Ammon's horn (tissue), 1 donor: Measurements from ENCODE around the gene RAB3IL1.

Experiments
- DNase-seq: peaks from one replicate; pipeline ENCODE4 v3.0.0-alpha.2; 2016; ENCODE audit warnings: low spot score

The RAB3IL1 gene

DNA sequence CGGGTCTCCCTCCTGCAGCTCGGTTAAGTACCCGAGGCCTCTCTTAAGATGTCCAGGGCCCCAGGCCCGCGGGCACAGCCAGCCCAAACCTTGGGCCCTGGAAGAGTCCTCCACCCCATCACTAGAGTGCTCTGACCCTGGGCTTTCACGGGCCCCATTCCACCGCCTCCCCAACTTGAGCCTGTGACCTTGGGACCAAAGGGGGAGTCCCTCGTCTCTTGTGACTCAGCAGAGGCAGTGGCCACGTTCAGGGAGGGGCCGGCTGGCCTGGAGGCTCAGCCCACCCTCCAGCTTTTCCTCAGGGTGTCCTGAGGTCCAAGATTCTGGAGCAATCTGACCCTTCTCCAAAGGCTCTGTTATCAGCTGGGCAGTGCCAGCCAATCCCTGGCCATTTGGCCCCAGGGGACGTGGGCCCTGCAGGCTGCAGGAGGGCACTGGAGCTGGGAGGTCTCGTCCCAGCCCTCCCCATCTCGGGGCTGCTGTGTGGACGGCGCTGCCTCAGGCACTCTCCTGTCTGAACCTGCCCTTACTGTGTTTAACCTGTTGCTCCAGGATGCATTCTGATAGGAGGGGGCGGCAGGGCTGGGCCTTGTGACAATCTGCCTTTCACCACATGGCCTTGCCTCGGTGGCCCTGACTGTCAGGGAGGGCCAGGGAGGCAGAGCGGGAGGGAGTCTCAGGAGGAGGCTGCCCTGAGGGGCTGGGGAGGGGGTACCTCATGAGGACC, 51.0 kb downstream of the RAB3IL1 start:
- no peak for DNase-seq

DNA sequence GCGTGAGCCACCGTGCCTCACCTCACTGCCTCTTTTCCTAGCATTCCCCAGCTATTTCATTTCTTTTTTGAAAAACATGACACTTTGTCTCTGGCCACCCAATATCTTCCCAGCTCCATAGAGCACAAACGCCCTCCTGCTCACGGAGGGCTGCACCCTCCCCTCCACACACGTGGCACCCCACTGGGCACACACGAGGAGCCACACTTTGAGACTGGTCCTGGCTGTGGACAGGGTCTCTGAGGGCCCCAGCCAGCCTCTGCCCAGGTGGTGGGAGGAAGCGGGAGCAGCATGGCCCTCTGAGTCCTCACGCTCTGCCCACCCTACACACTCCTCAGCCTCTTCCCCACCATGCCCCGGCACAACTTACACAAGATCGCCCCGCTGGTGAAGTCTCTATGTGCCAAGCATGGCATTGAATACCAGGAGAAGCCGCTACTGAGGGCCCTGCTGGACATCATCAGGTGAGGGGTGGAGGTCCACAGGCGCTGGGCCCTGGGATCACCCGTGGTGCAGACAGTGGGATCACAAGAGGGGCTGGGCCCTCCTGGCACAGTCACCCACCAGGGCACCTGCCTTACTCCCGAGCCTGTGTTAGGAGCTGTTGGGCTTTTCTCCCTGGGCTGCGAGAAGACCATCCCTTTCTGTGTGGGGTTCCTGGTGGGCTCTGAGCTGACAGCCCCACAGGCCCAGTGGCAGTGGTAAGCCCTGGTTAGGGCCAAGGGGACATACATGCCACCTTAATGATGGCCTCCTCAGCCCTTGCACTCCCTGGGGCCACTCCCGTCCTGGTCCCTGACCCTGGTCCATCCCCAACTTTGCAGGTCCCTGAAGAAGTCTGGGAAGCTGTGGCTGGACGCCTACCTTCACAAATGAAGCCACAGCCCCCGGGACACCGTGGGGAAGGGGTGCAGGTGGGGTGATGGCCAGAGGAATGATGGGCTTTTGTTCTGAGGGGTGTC, 52.3 kb downstream of the RAB3IL1 start:
- no peak for DNase-seq

DNA sequence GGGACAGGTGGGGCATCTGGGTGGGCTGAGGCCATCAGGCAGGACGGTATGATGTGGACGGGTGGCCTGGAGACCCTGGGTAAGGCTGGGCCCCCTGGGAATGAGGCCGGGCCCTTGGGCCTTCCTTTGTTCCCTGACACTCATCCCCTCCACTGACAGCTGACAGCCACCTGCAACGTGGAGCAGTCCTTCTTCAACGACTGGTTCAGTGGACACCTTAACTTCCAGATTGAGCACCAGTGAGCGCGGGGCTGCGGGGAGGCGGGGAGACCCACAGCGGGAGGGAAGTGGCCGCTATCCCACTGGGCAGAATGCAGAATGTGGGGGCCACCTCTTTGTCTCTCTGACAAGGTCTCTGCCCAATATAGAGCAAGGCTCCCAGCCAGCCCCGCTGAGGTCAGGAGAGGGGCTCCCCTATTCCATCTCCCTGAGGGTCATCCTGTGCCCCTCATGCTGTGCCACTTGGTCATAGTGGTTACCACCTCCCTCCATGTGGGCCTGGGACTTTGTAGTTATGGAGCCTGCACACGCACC, 53.8 kb downstream of the RAB3IL1 start:
- DNase-seq: no peak

DNA sequence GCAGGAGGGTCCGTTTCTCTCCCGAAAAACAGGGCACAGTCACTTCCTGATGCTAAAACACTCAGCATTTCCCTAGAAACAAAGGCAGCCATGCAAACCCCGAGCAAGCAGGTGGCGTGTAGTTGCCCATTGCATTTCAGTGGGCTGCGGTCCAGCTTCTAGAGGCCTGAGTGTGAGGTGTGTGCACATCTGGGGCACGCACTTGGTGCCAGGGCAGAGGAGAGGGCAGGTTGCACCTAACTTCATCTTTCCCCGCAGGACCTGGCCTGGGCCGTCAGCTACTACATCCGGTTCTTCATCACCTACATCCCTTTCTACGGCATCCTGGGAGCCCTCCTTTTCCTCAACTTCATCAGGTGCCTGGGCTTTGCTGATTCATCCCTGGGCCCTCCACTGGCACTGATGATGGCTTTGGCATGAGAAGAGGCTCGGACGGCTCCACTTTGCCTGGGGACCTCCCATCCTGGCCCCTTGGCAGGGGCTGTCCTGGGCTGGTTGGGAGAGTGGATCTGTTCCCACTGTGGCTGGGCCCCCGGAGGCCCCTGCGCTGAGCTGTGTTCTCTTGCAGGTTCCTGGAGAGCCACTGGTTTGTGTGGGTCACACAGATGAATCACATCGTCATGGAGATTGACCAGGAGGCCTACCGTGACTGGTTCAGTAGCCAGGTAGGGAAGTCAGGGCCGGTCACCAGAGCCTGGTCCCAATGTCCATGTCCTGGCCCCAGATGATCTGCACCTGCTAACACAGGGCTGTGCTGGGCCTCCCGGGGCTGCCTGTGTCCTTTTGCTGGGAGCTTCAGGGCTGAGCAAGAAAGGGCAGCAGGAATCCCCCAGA, 54.4 kb downstream of the RAB3IL1 start:
- no peak for DNase-seq

DNA sequence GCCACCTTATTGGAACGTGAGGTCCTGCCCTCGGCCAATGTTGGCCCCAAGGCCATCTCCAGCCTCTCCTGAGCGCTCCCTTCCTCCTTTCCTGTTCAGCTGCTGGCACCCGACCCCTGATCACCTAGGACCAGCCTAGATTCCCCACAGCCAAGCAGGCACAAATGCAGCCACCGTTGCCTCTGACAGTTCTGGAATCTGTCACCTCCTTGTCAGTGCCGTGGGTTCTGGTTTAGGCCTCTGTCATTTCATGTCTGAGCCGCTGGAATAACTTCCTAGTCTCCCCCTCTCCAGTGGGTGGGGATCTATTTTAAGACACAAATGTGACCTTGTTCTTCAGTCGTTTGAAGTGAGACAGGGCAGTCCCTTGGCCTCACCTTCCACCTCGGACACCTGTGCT, 55.7 kb downstream of the RAB3IL1 start:
- DNase-seq: no peak

DNA sequence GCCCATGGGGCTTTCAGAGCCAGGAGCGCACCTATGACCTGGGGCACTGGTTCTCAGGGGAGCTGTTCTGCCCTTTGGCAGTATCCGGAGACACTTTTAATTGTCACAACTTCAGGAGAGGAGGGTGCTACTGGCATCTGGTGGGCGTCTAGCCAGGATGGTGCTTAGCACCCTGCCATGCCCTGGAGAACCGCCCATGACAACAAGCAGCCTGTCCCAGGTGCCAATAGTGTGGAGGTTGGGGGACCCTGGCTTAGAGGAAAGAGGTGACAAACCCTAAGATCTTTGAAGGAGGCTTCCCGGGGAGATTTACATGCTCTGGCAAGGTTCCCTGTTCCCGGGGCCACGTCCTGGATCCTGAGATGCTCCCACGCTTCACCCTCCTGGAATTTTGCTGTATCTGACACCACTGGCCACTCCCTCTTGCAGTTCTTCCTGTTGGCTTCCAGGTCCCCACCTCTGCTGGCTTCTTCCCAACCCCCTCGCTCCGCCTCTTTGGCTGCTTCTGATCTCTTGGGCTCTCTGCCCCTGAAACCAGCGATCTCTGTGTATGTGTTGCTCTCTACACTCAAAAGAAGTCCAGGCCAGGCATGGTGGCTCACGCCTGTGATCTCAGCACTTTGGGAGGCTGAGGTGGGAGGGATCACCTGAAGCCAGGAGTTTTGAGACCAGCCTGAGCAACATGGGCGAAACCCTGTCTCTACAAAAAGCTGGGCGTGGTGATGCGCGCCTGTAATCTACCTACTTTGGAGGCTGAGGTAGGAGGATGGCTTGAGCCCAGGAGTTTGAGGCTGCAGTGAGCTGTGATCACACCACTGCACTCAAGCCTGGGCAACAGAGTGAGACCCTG, 57.1 kb downstream of the RAB3IL1 start:
- DNase-seq: no peak

DNA sequence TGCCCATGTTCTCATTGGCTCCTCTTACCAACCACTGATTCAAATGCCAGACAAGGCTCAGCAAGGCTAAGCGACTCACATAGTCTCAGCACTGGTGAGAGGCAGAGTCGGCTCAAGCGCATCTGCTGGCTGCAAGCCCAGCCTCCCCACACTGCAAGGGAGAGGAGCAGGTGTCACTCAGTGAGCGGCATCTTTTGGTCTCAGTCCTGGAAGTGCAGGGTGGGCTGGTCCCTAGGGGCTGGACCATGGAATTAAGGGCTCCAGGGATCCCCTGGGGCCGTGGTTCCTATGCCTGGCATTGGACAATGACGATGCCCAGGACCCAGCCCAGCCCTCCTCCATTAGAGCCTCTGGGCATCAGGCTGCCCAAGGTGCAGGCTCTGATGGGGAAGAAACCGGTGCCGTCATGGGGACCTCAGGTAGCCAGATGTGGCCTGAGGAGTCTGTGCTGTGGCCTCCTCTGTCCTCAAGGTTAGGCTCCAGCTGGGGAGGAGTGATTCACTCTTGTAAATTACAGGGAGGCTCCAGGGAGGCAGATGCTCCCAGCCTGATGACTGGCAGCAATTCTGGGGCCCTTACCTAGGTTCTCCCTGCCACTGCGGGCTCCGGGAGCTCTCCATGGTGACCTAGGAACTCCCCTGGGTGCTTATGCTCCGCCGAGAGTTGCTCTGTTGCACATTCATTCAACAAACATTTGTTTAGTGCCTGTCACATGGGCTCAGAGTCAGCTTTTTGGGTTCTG, 61.3 kb downstream of the RAB3IL1 start:
- no peak for DNase-seq

DNA sequence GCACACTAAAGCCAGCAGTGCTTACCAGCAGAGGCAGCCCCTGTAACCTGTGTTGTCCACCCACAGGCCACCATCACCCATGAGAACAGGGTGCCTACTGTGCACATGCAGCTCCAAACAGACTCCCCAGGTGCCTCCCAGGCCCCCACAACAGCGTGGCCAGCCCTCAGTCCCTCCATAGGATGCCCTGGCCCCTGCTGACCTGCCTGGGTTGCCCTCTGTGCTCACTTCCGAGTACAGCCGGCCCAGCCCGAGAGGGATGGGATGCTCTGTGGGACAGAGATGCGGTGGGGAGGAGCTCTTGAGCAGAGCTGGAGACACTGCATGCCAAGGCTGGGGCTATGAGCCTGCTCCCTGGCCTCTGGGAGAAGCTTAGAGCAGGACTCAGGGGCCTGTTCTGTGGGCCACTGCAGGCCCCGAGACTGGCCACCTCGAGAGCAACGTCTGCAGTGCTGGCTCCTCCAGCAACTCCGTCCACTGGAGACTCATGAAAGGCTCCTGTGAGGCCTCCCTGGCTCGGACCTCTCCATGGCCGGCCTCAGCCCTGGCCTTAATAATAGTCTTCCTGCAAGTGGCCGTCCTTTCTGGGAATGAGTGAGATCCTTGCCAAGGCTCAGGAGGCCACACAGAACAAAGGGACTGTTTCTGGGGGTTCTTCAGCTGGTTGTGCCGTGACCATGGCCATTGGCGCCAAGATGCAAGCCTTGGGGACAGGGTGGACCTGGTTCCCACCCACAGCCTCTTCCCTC, 62.2 kb downstream of the RAB3IL1 start:
- no peak for DNase-seq

DNA sequence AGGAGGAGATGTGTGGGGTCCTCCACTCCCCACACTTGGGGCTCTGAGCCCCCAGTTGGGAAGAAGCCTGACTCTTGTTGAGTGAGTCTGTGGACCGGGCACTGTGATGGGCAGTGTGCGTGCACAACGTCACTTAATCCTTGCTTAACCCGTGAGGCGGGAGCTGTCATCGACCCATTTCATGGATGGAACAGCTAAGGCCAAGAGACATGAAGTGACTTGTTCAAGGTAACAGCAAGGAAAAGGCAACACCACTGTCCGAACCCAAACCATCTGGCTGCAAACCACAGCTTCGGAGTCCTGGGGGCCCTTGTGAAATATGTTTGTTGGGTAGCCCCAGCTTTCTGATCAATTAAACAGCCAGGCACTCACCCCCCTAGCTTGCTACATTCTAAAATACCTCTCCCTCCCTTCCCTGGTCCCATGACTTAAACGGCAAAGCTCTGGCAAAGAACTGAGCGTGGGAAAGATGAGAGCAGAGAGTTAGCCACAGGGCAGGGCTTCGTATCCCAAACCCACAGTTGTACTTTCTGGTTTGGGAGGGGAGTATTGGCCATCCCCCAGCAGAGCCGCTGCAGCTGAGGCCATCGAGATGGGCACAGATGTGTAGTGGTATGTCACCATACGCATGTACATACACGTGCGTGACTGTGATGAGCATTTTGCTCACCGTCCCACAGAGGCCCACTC, 63.0 kb downstream of the RAB3IL1 start:
- DNase-seq: no peak

DNA sequence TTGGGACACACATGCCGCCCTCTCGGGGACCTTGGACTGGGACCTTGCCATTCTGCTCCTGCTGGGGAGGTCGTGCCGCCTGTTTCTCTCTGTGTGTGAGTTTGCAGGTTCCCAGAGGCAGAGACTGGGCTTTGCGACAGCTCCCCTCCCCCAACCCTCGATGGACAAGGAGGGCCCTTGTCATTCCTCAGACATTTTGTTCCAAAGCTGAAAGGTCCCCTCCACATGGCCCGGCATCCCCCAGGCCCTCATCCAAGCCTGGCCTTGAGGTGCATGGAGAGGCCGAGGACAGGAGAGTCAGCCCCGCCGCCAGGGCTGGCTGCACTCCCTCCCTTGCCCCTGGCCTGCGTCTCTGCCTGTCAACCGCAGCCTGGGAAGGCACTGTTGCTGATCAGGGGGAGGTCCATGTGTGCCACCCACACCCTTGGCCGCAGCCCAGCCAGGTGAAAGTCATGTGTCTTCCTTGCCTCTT, 63.6 kb downstream of the RAB3IL1 start:
- peak; percentile 74 for DNase-seq

DNA sequence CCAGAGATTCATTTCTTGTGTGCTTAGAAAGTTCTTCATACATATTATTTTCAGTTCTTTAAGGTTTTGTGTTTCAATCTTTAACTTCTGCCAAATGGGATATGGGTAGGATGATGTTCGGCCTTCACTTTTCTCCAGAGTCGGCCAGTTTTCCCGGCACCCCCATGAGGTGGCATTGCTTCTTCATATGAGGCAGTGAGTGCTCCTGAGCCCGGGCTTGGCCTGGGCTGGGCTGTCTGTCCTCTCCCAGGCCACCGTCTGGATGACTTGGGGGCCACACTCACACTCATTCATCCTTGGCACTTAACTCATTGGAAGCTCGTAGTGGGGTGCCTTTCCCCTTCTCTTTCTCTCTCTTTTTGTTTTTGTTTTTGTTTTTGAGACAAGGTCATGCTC, 65.5 kb downstream of the RAB3IL1 start:
- DNase-seq: no peak

DNA sequence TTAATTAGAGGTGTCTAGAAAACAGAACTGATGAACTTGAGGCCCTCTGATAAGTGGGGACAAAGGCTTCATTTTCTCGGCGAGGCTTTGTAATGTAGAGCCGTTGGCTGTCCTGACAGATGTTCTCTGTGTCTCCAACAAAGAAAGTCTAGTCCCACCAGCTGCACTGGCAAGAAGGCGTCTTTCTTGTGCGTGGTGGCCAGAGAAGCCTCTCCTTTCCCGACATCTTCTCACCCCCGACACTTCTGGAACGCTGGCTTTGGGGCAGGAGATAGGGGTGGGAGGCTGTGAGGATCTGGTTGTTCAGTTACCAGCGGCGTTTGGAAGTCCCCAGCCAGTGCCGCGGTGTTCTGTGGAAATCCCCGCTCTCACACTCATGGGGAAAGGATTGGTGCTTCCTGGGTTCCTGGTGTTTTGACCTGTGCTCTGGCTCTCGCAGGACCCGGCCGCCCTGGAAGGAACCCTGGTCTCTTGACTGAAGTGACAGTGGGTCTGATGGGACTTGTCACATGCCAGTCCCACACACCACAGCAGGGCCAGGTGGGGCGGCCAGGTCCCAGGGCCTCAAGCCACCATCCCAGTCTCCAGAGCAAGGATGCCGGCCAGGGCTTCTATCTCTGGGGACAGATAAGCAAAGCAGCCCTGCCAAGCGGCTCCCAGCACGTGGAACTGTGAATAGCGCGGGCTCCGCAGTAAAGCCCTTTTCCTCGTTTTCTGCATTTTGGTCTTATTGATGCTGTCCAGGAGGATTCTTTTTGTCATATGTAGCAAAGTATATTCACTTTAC, 66.1 kb downstream of the RAB3IL1 start:
- peak; percentile 68 for DNase-seq

DNA sequence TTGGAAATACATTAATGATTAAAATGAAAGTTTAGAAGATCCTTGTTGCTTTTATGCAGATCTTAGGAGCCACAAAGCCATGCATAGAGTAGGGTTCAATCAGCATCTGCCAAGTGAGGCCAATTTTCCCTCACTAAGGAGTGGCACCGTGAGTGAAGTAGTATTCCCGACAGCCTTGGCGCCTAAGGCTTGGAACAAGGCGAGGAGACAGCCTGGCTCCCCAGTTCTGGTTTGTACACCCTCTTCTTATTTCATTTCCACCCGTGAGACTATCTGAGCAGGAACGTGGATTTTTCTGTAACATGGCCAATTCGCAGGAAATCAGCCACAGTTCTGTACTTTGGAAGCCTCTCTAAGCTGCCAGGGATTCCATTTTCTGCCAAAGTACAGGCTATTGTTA, 66.7 kb downstream of the RAB3IL1 start:
- DNase-seq: peak; percentile 62

DNA sequence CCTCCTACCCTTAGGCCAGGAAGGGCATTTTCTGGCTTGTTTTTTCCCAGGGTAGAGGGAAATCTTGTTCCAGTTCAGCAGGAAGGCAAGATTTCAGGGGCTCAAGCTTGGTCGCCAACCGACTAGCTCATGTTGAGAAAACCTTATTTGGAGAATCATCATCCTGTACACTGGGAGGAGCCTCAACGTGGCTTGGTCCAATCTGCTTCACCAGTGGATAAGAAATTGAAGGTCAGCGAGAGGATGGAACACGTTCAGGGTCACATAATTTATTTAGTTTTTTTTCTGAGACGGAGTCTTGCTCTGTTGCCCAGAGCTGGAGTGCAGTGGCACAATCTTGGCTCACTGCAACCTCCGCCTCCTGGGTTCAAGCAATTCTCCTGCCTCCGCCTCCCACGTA, 68.7 kb downstream of the RAB3IL1 start:
- DNase-seq: no peak

DNA sequence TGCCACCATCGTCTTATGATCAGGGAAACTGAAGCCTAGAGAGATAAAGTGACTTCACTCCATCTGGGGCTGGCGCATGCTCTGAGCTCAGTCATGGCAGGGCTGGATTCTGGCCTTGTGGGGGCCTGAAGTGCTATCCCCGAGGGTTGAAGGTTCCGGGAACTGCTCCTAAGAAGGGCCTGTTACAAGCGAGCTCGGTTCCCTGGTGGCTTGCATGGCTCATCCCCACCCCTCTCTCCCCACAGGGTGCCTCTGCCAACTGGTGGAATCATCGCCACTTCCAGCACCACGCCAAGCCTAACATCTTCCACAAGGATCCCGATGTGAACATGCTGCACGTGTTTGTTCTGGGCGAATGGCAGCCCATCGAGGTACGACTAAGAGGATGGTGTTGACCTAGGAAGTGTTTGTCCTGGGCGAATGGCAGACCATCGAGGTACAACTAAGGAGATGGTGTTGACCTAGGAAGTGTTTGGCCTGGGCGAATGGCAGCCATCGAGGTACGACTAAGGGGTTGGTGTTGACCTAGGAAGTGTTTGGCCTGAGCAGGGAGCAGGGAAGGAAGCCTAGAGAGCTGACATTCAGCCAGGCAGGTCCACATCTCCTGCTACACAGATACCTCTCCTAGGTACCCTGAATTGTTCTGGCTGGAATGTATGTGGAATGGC, 69.3 kb downstream of the RAB3IL1 start:
- no peak for DNase-seq
